GM18868 (cell line): Measurements from ENCODE around the gene FASLG.
"Not testable (repeated sequence)": the region's sequence is repeated elsewhere in the genome, so short reads cannot be mapped to it uniquely, and the experiment has no call there.

Experiments
- ATAC-seq: cut with Tn5 transposase; IDR thresholded peaks from one replicate; pipeline ENCODE4 v1.9.1; 2021; ENCODE audit warnings: mild to moderate bottlenecking, moderate library complexity; ENCODE audit not compliant: unreplicated experiment

FASLG gene

DNA sequence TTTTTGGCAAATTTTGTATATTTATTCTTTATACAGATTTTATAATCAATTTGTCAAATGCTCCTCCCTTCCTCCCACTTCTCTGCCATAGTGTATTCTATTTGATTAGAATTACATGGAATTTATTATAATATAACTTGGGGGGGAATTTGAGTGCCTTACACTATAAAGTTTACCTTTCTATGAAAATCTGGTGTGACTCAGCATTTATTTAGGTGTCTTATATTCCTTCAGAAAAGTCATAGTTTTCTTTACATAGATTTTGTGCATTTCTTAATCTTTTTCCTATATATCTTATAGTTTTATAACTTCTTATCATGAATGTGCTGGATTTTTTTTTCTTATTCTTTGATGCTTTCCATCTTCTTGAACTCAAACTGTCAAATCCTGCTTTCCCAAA is 21.3 kb downstream of the FASLG start:
- no peak for ATAC-seq

DNA sequence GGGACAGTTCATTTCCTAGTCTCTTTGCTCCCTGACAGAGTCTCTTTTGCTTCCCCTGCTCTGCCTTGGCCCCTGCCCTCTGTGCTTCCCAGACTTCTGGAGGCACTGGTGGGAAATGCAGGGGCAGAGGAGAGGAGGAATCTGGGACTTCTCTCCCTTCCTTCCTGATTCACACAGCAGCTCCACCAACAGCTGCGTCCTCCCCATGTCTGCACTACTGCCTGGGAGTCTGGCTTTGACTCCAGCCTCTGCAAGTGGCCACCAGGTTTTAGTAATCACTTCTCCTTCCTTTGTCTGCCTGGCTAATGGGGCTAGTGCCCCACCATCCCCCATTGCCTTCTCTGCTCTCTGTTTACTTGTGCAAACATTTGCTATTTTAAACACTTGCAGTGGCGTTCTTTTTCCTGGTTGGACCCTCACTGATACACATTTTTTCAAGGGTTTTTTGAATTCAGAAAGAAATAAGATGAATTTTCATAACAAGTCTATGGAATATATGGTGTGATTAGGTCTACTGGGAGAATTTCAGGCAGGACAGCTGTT is 21.9 kb downstream of the FASLG start:
- no peak for ATAC-seq

DNA sequence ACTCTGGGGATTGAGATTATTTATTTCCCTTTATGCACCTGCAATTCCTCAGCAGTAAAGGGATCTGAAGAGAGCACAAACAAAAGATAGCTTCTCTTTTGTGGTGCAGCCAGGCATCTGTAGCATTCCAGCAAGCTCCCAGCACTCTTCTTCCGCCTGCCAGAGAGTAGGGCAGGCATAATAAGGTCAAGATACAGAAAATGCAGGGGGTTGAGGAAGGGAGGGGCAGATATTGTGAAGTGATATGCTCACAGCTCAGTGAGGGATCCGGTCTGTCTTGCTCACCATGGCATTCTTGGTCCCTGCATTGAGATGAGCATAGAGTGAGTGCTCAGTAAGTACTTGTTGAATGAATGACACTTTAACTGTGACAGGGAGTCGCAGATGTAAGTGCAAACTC is 23.9 kb downstream of the FASLG start:
- ATAC-seq, result no peak

DNA sequence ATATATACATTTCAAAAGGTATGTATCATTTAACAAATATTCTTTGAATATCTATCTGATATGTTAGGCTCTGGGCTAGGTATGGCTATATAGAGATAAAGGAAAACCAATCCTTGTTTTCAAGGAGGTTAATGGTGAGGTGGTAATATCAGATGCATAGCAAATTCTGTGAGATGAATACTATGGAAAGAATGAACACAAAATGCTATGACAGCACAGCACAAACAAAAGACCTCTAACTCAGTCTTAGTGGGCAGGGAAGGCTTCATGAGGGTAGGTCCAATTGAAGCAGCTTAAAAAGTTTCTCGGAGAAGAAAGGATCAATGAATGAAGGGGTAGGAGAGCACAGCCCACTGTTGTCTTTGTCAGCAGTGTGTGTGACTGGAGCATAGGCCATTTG is 27.2 kb downstream of the FASLG start:
- ATAC-seq, result no peak

DNA sequence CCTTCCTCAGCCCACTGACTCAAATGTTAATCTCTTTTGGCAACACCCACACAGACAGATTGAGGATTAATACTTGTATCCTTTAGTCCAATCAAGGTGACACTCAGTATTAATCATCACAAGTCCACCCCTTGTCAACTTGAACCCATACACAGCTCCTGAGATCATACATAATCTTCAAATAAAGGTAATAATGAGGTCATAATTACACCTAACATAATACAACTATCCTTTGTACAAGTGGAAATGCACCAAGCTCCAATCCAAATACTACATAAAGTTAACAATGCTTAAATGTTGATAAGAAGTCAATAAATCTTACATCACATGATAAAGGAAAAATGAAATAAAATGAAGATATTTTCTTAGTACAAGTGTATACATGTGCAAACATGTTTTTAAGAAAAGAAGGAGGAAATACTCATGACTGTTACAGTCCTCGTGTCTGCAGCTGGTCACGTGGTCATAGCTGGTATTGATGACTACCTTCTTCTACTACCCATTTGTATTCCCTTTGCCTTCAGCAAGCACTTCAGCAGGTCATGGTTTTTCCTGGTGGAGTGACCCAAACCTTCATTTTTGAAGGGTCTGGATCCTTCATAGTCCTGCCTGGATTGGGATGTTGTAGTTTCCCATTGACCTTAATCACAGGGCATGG is 29.7 kb downstream of the FASLG start:
- not testable (repeated sequence) for ATAC-seq

DNA sequence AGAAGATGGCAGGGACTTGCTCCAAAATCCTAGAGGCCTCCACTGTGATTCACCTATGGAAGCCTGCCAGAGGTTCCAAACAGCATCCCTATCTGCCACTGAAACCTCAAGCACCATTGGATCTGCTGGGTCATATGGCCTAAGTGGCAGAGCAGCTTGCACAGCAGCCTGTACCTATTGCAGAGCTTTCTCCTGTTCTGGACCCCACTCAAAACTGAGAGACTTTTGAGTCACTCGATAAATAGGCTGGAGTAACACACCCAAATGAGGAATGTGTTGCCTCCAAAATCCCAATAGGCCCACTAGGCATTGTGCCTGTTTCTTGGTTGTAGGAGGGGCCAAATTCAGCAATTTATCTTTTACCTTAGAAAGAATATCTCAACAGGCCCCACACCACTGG is 32.0 kb downstream of the FASLG start:
- not testable (repeated sequence) for ATAC-seq

DNA sequence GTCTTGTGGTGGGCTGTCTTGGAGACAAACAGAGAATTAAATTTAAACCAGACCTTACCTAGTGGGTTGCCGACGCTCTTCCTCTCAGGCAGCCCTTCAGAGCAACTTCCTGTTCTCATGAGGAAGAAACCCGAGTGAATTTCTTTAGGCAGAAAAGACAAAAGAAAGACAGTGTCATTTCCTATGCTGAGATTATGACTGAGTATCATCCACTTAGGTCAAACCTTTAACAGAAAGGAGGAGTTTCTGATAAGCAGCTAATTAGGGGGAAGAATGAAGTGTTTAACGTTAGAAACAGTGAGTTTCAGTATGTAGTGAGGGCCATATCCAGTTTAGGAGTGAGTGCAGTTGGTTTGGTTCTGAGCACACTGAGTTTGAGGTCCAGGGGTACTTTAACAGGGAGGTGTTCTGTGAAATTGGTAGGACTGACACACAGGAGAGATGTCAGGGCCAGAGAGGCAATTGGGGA is 38.7 kb downstream of the FASLG start:
- no peak for ATAC-seq

DNA sequence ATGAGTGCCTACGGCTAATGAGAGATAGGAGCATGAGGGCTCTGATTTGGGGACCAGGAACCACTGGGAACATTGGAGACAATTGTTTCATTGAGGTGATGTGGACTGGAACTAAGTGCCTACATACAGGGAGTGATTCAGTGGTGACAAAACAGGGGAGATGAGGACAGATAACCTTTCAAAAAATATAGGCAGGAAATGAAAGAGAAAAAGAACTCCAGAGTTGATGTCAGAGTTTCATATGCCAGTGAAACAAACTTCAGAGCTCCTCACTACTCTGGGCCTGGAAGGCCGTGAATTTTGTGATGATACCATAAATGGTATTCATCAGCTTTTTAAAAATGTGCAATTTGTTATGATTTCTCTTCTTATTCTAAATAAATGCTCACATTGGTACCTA is 39.3 kb downstream of the FASLG start:
- ATAC-seq, result peak; percentile 30

DNA sequence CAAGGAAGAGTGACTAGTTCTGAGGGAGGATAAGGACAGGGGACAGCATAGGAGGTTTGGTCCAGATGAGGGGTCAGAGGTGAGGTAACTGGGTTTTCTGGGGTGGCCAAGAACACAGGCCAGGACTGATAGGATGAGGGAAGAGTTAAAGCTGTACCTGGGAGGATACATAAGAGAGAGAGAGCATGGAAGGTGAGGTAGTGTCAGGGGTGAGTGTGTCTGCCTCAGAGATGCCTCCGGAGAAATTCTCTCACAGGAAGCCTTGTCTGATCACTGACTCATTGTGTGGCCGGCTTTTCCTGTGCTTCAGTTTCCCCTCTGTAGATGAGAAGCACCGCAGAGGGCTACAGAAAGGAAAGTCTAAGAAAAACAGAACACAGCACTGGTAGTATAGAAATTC is 40.2 kb downstream of the FASLG start:
- peak; percentile 78 for ATAC-seq

DNA sequence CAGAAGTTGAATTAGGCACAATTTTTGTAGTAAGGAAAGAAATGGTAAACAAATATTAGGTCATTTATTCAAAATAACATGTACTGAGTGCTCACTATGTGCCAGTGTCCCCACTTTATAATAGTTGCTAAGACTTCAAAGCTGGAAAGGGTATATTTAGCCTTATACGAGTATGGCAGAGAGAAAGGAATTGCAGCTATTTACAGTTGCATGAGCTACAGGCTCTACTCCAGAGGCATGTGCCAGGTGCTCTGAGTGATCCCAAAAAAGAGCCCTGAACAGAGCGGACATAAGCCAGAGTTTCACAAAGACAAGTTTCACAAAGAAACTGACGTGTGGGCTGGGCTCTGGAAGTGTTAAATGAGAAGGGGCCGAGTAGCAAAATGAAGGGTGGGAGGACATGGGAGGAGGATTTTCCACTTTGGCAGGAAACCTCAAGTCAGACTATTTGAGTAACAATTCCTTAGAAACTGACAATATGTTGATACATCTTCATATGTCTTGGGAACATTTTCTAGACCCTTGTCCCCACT is 40.9 kb downstream of the FASLG start:
- no peak for ATAC-seq

DNA sequence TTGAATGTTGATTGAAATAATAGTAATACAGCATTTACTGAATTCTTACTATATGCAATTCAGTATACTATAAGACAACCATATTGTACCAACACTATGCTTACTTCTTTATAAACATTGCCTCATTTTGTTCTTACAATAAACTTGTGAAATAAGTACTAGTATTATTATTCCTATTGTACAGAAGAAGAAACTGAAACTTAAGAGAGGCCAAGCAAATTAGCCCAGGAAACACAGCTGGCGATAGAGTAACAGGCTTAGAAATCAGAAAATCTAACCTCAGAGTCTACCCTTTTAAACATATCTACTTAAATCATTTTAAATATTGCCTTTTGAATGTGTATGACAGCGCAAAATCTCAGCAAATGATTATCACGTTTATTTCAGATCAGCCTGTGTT is 41.7 kb downstream of the FASLG start:
- ATAC-seq, result no peak

DNA sequence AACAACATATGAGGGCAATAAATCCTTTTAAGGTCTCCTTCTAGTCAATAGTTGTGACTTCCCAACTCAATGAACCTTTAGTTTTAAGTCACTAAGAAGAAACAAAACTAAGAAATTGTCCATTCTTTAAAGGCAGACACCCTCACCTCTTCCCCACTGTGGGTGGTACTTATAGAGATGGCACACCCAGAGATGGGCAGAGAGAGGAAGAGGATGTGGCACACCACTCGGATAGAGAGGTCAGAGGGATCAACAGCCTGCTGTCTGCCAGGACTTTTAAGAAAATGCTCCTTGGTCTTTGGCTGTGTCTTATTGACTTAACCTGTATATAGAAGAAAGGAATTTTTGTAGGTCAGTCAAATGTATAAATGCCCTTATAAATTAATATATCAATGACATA is 45.1 kb downstream of the FASLG start:
- ATAC-seq, result no peak

DNA sequence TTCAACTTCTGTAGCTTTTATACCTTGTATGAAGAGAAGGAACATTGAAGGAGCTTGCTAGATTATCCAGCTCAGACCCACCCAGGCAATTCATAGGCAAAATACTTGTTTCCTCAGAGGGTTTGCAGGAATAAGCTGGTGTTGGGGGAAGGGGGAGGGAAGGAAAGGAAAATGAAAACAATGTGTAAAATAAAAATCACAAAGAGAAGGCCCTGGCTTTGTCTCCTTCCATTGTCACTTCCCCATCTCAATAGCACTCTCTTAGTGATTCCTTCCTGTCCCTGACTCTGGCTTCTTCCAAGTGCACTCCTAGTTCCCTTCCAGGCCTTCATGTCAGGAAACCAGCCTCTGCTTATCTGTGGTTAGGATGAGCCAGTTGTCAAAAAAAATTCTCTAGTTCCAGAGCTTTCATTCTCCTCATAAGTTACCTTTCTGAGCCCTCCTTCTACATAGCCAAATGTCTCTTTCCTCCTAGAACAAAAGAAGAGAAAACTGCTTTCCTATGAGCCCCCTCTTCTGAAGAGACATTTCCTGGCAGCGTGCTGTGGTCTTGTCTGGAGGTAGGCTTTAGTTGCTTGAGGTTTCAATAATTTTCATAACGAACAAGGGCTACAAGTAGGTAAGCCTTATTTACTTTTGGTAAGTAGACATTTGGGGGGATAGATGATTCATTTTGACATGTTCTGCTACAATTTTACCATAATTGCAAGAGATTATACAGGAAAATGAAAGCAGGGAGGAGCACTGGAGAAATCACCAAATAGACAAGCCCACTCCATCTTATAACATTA is 45.7 kb downstream of the FASLG start:
- no peak for ATAC-seq

DNA sequence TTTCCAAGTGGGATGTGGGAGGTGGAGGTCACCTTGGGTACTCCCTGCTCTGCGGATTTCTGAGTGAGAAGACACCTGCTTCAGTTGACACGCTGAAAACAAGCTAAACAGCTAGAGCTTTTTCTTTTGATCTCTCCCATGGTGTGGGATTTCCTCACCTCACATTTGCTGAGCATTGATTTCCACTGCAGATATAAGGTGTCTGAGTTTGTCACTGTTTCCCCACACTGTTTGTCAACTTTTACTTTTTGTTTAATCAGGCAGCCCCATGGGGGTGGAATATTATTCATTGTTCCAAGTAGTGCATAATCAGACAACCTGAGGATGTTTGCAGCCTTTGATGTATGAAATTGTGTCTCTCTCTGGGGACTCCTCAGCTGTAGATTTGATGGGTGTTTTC is 49.5 kb downstream of the FASLG start:
- ATAC-seq, result no peak

DNA sequence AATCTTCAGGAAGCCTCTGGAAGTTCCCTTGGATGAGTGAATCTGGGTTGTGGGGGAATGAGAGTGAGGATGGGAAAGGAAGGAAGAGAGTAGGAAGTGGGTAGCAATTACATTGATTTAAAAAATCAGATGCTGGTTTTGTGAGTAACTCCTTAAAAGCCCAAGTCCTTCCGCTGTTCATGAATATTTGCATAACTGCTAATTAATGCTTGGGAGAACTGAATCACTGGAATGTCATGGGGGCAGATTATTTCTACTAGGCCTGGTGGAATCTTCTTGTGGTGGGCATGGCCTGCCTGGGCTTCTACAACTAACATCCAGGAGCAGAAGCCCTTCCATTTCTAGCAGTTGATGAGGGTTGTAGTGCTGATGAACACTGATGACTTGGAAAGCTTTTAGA is 52.7 kb downstream of the FASLG start:
- no peak for ATAC-seq

DNA sequence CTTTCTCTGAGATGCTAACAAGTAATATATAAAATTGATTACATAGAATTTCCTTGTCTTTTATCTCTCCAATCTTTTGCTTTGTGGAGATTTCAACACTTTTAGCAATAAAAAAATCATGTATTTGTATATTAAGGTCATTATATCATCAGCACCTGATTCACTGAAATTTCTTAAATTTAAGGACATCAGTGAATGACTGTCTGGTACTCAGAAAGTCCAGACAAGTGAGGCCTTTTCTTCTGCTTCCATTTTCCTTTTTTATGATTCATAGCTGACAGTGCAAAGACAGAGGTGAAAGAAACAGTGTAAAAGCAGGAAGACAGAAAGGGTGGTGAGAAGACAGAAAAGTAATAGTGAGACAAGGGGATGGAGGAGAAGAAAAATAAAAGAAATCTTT is 54.6 kb downstream of the FASLG start:
- no peak for ATAC-seq
